Endothelial cell of umbilical vein (primary cell): ENCODE results near the gene ZDHHC7. TPM values are rescaled to one million over a fixed set of nuclear protein-coding genes. Genes with fewer than 3 reads are reported as not detected.

Experiments used
- BruUV-seq: library from RNA; stranded (reverse); fragments of 400-500 nt; replicated peaks from 2 replicates; lab custom pipeline; 2021; lab: Mats Ljungman, UMichigan
- CTCF ChIA-PET: fragments of 300-600, 350-600 bp; sonication (Branson Sonifier 250); formaldehyde crosslinking; loops from one replicate; lab custom pipeline; 2021; ENCODE audit warnings: antibody characterized with exemption, inconsistent platforms; lab: Charles Lee
- POLR2A ChIA-PET: fragments of 300-600, 350-600 bp; sonication (Branson Sonifier 250); formaldehyde crosslinking; loops from one replicate; lab custom pipeline; 2021; ENCODE audit warnings: antibody characterized with exemption, inconsistent platforms; lab: Charles Lee
- DNase-seq: peaks from one replicate; pipeline ENCODE4 v3.0.0-alpha.2; 2011; ENCODE audit warnings: low read depth, low spot score
- FAIRE-seq: peaks from 2 replicates; lab custom pipeline; 2011; peaks lifted over from hg19 to GRCh38; lab: Jason Lieb, UNC
- H2AFZ ChIP-seq: 2 replicates; pipeline ENCODE4 v1.6.0; 2012; ENCODE audit warnings: low read depth, low read length, control low read depth, inconsistent platforms
- H3K27ac ChIP-seq: 2 replicates; pipeline ENCODE4 v1.5.1; 2011; ENCODE audit warnings: low read depth, mild to moderate bottlenecking, control low read depth, low read length, moderate library complexity; ENCODE audit not compliant: insufficient read depth
- H3K27me3 ChIP-seq, 2 experiments: 2 replicates each; pipeline versions ENCODE4 v1.6.0 to v1.6.1; 2011; ENCODE audit warnings: low read length in 2 of 2, mixed read lengths in 1 of 2; ENCODE audit not compliant: control insufficient read depth in 2 of 2, insufficient read depth in 2 of 2
- H3K36me3 ChIP-seq, 2 experiments: 2 replicates in 1 of 2; 3 replicates in 1 of 2; pipeline ENCODE4 v1.5.1; 2011; ENCODE audit warnings: low read length in 2 of 2, mild to moderate bottlenecking in 1 of 2, moderate library complexity in 1 of 2; ENCODE audit not compliant: control insufficient read depth in 2 of 2, insufficient read depth in 2 of 2; ENCODE audit errors: extremely low read depth in 1 of 2
- H3K4me1 ChIP-seq: 3 replicates; pipeline ENCODE4 v1.5.1; 2011; ENCODE audit warnings: mild to moderate bottlenecking, low read length; ENCODE audit not compliant: control insufficient read depth, insufficient read depth; ENCODE audit errors: extremely low read depth
- H3K4me2 ChIP-seq: 2 replicates; pipeline ENCODE4 v1.6.1; 2011; ENCODE audit warnings: low read length, control low read depth, mixed read lengths; ENCODE audit not compliant: insufficient read depth
- H3K4me3 ChIP-seq, 3 experiments: fragments of 200-600 bp in 1 of 3; sonication (generic), shearing (Covaris generic) in 1 of 3; replicated peaks in 1 of 3; 2 replicates each; pipeline ENCODE4 v1.5.1; 2011 to 2016; ENCODE audit warnings: control low read depth in 3 of 3, low read length in 3 of 3, mild to moderate bottlenecking in 2 of 3, inconsistent platforms in 1 of 3, low read depth in 1 of 3, moderate library complexity in 1 of 3; ENCODE audit not compliant: insufficient read depth in 1 of 3
- H3K79me2 ChIP-seq: 2 replicates; pipeline ENCODE4 v1.6.0; 2012; ENCODE audit warnings: low read length, inconsistent platforms; ENCODE audit not compliant: control insufficient read depth, insufficient read depth
- H3K9ac ChIP-seq: replicated peaks from 2 replicates; pipeline ENCODE3; 2011; ENCODE audit warnings: low read length, control low read depth; ENCODE audit not compliant: insufficient read depth; ENCODE audit errors: extremely low read depth
- H3K9me1 ChIP-seq: replicated peaks from 3 replicates; pipeline ENCODE4 v1.6.0; 2011; ENCODE audit warnings: mild to moderate bottlenecking, low read length; ENCODE audit not compliant: control insufficient read depth, insufficient read depth; ENCODE audit errors: extremely low read depth
- H3K9me3 ChIP-seq: replicated peaks from 2 replicates; pipeline ENCODE4 v1.5.1; 2012; ENCODE audit warnings: low read length, inconsistent platforms; ENCODE audit not compliant: control insufficient read depth, insufficient read depth
- H4K20me1 ChIP-seq: replicated peaks from 2 replicates; pipeline ENCODE3; 2011; ENCODE audit warnings: mild to moderate bottlenecking, low read length; ENCODE audit not compliant: control insufficient read depth, insufficient read depth; ENCODE audit errors: extremely low read depth
- CTCF ChIP-seq, 2 donors: IDR thresholded peaks; 1 replicate in 1 of 2; 2 replicates in 1 of 2; pipeline ENCODE4 v1.5.1; 2011; ENCODE audit warnings: low read length in 2 of 2, mild to moderate bottlenecking in 2 of 2, moderate library complexity in 2 of 2, control low read depth in 1 of 2, inconsistent platforms in 1 of 2, low read depth in 1 of 2; ENCODE audit not compliant: insufficient read depth in 1 of 2; ENCODE audit errors: extremely low read depth in 1 of 2
- EZH2 ChIP-seq: IDR thresholded peaks from 2 replicates; pipeline ENCODE4 v1.6.1; 2012; ENCODE audit warnings: borderline replicate concordance, low read depth, mild to moderate bottlenecking, moderate library complexity, low read length, inconsistent platforms; ENCODE audit not compliant: severe bottlenecking
- MAX ChIP-seq: IDR thresholded peaks from 2 replicates; pipeline ENCODE4 v1.6.1; 2011; ENCODE audit not compliant: insufficient read depth, insufficient read length
- MYC ChIP-seq: IDR thresholded peaks from one replicate; pipeline ENCODE4 v1.6.1; 2011; ENCODE audit warnings: mild to moderate bottlenecking, low read depth, low read length
- POLR2A ChIP-seq: IDR thresholded peaks from 2 replicates; pipeline ENCODE4 v1.6.1; 2012; ENCODE audit warnings: low read depth, mild to moderate bottlenecking, control low read depth, low read length
- POLR2AphosphoS5 ChIP-seq: IDR thresholded peaks from 2 replicates; pipeline ENCODE4 v1.6.1; 2012; ENCODE audit warnings: low read depth, mild to moderate bottlenecking, control low read depth, low read length, moderate library complexity; ENCODE audit not compliant: insufficient read depth
- dilution Hi-C: fragments of 300-500 bp; cut with MboI; formaldehyde crosslinking; loops from one replicate; pipeline ENCODE4 v1.15.0; 2019; ENCODE audit warnings: low sequenced_read_pairs; ENCODE audit not compliant: extremely low pct_ligation_motif_present
- intact Hi-C: fragments of 100-400 bp; cut with micrococcal nuclease; formaldehyde crosslinking; loops from one replicate; pipeline ENCODE4 v1.10.0; 2022
- polyA plus RNA-seq, 4 experiments: library from polyadenylated mRNA; depleted of rRNA in 3 of 4; stranded (reverse) in 3 of 4; unstranded in 1 of 4; fragments of >200 nt; gene quantifications; 2 replicates each; pipeline versions ENCODE4 v1.2.1 to v1.2.3, GENCODE V29; 2011 to 2012; ENCODE audit warnings: missing spikeins in 1 of 4
- total RNA-seq: library from RNA; stranded (reverse); gene quantifications from 2 replicates; pipeline ENCODE4 v1.2.3, GENCODE V29; 2021

ZDHHC7 gene
- total and polyA plus RNA-seq, 2 donors (not counting 3 experiments of a cell fraction or from before 2014, with no cell fraction given), result 44.1 to 46.2 TPM

- Histone ChIP-seq H2AFZ (no peak overlapping the region), H3K27me3 (no peaks in the 10 kb centered on the region), H3K9me1 (no peaks in the 10 kb centered on the region), H3K4me1 (peaks cover 24% of the 10 kb centered on the region), H3K4me2 (no peak overlapping the region), H3K27ac (no peak overlapping the region), H3K4me3 (no peak overlapping the region), H3K9ac (no peak overlapping the region), H3K79me2 (no peaks in the 10 kb centered on the region), H4K20me1 (no peaks in the 10 kb centered on the region), H3K36me3 (no peaks in the 10 kb centered on the region), H3K9me3 (no peaks in the 10 kb centered on the region)
- dilution Hi-C loops, result no loop called here
- FAIRE-seq (no peak), DNase-seq (no peak)
- TF ChIP-seq EZH2 (no peak), POLR2A (no peak), POLR2AphosphoS5 (no peak), MYC (no peak), MAX (no peak), CTCF (IDR thresholded peaks at IDR 0.05; ENCODE audit: extremely low read depth in 1 of 2, insufficient read depth in 1 of 2, low read depth in 1 of 2, low read length in 2 of 2) (no peak)
- CTCF ChIA-PET, result interaction anchor here (0.6 to 3.6 kb wide), 6 partner anchors 13 to 477 kb away, joined by 3 to 32 read pairs (median 4); no protein-coding TSS in a partner anchor
- BruUV-seq, result no TSS peak
- intact Hi-C loops, result loop anchor here (5.0 kb wide), 1 partner anchor 61 kb away; no protein-coding TSS in a partner anchor
- POLR2A ChIA-PET, result no interaction called here
Observed at GRCh38 chr16:85025781-85026653, 14.7 kb upstream of the ZDHHC7 start.
